Measurements from ENCODE around the gene POM121C.
A peak's percentile ranks its signal among the peaks of the same experiment; 100 is the strongest.
"Not testable (repeated sequence)": the region's sequence is repeated elsewhere in the genome, so short reads cannot be mapped to it uniquely, and the experiment has no call there.

- TF ChIP-seq CTCF (IDR thresholded peaks at IDR 0.05); POLR2AphosphoS5 (IDR thresholded peaks at IDR 0.05; ENCODE audit: insufficient read depth in 1 of 2, low read depth in 1 of 2): not testable (repeated sequence)
- peak; percentile 14 to 26 for TF ChIP-seq POLR2A (IDR thresholded peaks at IDR 0.05)
These were observed 43.5 kb downstream of the POM121C start for GRCh38 chr7:75442465-75443111.

Measured in vagina (tissue), 2 donors.